Cortex of kidney (tissue), 1 donor: ENCODE data around the gene SPATA12.

ENCODE experiments used
- DNase-seq: peaks from one replicate; lab custom pipeline; 2025; lab: John Stamatoyannopoulos, UW

The SPATA12 gene

DNA sequence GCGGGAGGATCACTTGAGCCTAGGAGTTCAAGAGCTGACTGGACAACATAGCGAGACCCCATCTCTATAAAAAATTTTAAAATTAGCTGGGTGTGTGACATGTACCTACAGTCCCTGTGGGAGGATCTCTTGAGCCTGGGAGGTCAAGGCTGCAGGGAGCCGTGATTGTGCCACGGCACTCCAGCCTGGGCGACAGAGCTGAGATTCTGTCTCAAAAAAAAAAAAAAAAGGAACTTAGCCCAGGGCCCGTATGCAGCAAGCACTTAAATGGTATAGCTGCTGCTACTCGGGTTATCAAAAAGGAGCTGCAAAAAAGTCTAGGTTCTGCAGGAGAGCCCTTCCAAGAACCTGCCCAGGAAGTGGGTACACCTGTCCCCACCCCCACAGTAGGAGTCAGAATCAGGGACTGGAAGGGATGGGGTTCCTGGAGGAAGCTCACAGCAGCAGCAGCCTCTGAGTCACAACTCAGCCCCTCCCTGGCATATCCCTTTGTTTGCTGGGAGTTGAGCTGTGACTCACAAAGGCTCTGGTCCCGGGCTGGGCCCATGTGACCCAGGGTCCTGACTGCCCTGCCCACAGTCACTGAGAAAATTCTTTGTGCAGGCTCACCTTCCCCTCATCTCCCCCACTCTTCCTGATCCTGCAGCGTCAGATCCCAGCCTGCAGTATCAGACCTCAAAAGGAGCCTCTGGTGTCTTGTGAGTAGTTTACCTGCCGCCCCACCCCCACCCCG lies at the start of gene SPATA12:
SPATA12 (plus strand) TSS at position 576 of the 733 bp plus-strand sequence. CDS start 13,031 bp downstream, outside the sequence.
- no peak for DNase-seq

DNA sequence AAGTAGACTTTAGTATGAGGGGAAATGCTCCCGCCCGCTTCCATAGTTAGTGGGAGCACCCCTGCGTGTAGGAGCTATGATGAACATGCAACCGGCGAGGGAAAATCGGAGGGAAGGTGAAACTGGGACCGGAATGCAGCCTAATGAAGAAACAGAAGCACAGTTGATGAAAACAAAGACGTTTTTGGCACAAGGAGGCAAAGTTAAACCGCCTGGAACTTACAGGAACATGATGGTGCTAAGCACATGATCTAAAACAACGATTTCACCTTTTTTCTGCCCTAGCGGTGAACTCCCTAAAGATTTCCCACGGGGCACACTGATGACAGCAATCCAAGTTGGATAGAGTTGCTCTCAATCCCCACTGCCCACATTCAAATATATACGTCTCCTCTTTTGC lies 49.4 kb upstream of the SPATA12 start:
- DNase-seq = no peak

GRCh38 chr3:57012847-57013246 lies 47.6 kb upstream of the SPATA12 start:
- no peak for DNase-seq

- no peak for DNase-seq
Observed at GRCh38 chr3:57015350-57015729, 45.1 kb upstream of the SPATA12 start.

- no peak for DNase-seq
Observed at GRCh38 chr3:57015912-57016311, 44.6 kb upstream of the SPATA12 start.

DNA sequence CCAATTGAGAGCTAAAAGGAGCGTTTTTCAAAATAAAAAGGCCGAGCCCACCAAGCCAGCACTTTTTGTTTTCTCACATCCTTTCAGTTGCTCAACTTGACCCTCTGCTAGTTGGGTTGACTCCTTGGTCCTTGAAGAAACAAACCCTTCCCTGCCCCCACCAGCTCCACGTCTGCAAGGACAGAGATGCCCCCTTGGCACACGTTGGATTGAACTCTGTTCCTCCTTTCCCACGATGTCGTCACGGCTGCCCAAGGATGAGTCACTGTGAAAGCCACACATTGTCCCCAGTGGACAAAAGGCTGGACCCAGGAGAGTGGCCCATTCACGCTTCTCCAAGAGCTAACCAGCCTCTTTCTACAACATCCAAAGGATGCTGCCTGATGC lies 43.0 kb upstream of the SPATA12 start:
- no peak for DNase-seq

GRCh38 chr3:57018246-57018645 lies 42.2 kb upstream of the SPATA12 start:
- DNase-seq = no peak

DNA sequence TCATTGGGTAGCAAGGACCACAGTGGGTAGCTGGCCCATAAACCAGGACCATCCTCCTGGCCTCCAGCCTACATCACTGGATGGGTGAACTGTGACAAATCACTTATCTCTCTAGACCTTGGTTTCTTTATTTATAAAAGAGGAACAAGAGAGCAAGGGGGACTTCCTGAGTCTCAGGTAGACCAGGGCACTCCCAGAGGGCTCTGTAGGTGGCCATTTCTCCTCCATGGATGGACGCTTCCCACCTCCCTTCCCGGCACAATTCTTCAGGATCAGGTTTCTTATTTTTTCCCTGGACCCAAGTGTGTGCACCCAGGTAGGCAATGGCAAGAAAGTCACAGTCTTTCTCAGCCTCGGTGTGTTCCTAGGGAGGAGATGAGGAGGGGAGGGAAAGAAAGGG lies 41.4 kb upstream of the SPATA12 start:
- no peak for DNase-seq

DNA sequence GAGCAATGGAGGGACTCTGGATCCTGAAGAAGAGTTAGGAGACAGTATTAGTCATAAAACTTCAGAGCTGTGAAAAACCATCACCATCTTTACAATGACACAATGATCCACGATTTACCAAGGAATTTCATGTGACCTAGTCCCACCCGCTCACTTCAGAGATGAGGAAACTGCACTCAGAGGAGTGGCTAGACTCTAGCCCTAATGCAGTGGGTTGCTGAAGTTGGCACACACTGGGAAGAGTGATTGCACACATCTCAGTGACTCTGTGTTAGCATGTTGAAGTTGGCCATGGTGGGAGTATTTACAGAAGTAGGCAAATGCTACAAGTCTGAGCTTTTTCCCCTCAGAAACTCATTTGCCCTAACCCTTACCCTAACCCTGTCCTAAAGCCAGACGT lies 35.2 kb upstream of the SPATA12 start:
- DNase-seq = no peak

DNA sequence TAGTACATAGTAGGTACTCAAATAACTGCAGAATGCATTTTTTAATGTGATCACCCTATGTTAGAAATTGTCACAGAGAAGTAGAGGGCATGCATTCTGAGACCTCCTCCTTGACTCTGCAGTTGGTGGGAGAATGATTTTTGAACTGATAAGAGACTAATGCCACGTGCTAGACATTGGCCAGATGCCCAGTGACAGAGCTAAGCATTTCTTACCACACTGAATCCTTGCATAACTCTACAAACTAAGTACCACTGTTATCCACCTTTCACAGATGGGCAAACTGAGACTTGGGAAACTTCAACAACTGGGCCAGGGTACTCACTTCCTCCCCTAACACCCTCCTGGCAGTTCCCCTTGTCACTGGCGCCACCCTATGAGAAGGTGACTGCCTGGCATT lies 33.5 kb upstream of the SPATA12 start:
- no peak for DNase-seq

- no peak for DNase-seq
Observed at GRCh38 chr3:57029383-57029782, 31.1 kb upstream of the SPATA12 start.

DNA sequence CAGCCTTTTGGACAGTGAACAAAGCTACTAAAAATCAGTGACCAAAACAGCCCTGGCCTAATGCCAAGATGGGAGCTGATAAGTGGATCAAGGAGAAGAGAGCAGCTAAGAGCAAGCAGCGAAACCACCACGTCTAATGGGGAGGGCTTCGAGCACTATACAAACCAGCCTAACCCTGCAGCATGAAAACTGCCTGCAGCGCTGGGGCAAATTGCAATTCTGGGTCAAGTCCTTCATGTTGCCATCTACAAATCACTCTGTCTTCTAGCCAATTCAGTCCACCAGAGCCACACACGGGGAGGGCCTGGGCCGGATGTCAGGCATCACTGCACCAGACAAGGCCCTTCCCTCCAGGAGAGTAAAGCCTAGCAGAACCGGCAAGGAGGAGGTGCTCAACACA lies 30.5 kb upstream of the SPATA12 start:
- DNase-seq = peak; percentile 18

- DNase-seq = no peak
Observed at GRCh38 chr3:57030721-57031120, 29.7 kb upstream of the SPATA12 start.

DNA sequence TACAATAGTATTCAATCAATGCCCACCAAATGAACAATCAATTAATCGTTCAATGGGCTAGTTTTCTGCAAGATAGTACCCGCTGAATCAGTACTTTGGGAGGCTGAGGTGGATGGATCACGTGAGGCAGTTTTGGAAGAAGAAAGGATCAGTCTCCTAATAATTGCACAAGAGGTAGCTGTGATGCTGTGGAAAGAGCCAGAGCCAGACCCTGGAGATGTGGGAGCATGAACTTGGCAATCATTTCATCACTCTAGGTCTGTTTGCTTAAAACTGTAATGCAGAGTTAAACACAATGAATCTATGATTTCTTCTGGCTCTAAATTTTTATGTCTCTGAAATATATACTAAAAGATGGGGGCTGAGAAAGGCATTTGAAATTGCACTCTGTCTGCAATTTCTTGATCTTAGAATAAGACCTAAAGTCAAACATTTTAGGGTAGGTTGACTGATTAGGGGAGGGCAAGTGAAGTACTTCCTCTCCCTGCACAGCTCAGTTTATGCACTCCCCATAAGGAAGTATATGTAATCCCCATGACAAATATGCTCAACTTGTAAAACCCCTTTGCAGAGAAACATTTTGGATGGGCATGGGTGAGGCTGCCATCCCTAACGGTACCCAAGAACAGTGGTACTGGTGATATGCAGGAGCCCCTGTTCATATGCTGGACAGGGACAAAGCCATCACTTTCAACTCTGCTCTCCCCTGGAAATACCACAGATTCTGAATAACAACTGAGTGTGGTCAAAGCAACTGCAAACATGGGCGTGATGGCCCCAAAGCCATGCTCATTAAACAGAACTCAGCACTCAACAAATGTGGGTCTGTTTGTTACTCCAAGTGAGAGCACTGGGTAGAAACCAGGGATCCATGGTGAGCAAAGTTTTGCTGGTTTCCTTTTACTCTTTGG lies 28.6 kb upstream of the SPATA12 start:
- no peak for DNase-seq

DNA sequence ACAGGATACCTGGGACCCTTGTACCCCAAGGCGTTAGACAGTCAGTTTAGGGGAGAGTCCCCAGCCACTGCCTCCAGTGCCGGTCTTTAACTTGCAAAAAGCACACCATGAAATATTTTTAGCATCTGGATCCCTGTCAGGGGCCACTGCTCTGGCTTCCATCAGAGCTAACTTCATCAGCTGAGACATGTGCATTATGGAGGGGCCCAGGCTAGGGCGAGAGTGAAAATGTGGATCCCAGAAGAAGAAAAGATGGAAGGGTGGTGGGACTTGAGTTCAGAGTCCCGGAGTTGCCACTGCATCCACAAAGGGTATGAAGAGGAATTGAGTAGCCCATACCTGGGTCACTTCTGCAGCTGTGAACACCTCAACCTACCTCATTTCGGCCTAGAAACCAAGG lies 23.5 kb upstream of the SPATA12 start:
- no peak for DNase-seq

DNA sequence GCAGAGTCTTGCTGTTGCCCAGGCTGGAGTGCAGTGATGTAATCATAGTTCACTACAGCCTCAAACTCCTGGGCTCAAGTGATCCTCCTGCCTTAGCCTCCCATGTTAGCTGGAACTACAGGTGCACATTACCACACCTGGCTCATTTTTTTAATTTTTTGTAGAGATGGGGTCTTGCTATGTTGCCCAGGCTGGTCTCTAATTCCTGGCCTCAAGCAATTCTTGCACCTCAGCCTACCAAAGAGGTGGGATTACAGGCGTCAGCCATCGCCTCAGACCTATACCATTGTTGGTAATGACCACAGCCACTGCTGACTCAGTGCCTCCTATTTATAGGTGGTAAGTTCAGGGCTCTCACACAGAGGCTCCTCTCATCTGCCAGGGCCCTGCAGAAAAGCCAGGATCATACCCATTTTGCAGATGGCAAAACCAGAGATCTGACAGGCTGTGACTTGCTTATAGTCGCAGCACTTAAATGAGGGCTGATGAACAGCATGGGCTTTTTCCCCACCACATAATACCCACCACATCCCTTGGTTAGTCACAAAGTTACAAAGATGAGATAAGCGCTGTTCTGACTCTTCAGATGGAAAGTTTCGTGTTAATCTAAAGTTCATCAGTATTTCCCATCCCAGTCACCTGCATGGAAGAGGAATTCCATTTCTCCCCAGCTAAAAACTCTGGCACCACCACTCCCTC lies 21.8 kb upstream of the SPATA12 start:
- no peak for DNase-seq

DNA sequence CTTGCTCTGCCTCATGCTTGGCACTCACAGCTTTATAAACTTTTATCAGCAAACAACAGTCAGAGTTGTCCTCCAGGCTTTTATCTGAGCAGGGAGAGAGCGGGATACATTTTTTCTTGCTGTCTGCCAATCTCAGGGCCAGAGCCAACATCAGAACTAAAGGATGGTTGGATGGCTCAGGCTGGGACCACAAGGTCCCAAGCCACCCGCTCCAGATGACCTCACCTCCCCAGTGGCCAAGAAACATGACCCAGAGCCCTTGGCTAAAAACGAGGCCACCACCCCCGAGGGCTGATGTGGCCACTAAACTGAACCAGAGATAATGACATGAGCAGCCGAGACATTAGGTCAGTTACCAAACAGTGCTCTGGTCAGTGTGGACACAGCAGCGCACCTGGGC lies 18.8 kb upstream of the SPATA12 start:
- no peak for DNase-seq

- DNase-seq = no peak
Observed at GRCh38 chr3:57043518-57043917, 16.9 kb upstream of the SPATA12 start.

DNA sequence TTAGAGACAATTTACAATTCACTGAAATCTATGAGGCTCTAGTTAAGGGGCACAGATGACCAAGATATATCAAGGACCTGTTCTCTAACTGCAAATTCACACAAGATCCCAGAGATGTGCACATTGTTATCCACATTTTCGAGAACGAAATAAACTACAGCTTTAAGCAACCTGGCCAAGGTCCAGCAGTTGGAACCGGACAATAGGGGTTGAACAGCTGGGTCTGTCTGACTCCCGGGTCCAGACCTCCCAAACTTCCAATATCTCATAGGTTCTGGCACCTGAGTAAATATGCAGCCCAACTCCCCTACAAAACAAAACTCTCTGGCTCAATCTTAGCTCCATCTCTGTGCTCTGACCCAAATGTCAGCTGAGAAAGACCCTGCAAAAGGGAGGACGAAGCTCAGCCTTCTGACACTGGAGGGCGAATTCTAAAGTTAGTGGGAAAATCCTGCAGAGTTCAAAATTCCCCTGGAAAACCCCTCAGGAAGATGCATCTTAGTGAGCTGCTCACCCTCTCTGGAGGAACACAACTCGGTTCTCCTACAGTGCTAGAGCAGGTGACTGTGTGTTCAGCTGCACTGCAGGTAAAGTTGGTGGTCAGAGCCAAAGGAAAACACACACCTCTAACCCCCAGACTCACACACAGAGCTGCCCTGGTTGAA lies 14.2 kb upstream of the SPATA12 start:
- DNase-seq = no peak

GRCh38 chr3:57048052-57048671 lies 12.3 kb upstream of the SPATA12 start:
- DNase-seq = no peak

- no peak for DNase-seq
Observed at GRCh38 chr3:57048728-57049127, 11.7 kb upstream of the SPATA12 start.

- no peak for DNase-seq
Observed at GRCh38 chr3:57052662-57053061, 7.8 kb upstream of the SPATA12 start.
